Smooth muscle cell (in vitro differentiated cells): ENCODE measurements around the gene CCDC110. TPM values are rescaled to one million over a fixed set of nuclear protein-coding genes. Genes with fewer than 3 reads are reported as not detected.

Source experiments
- DNase-seq: peaks from one replicate; lab custom pipeline; 2025; ENCODE audit not compliant: unreplicated experiment; lab: John Stamatoyannopoulos, UW
- H2AFZ ChIP-seq: fragments of 200-600 bp; sonication (generic); 2 replicates; pipeline ENCODE4 v1.6.0; 2016; ENCODE audit warnings: antibody characterized with exemption, low read depth, mild to moderate bottlenecking
- H3F3A ChIP-seq: fragments of 200-600 bp; sonication (generic); 2 replicates; pipeline ENCODE4 v1.6.0; 2017; ENCODE audit warnings: antibody characterized with exemption, low read depth
- H3K27ac ChIP-seq: fragments of 200-600 bp; sonication (generic); 2 replicates; pipeline ENCODE4 v1.5.1; 2016; ENCODE audit warnings: low read depth, mild to moderate bottlenecking
- H3K27me3 ChIP-seq: fragments of 200-600 bp; sonication (generic); 2 replicates; pipeline ENCODE4 v1.6.1; 2016; ENCODE audit warnings: low read depth, mild to moderate bottlenecking
- H3K36me3 ChIP-seq: fragments of 200-600 bp; sonication (generic); 2 replicates; pipeline ENCODE4 v1.5.1; 2016; ENCODE audit warnings: low read depth
- H3K4me1 ChIP-seq: fragments of 200-600 bp; sonication (generic); 2 replicates; pipeline ENCODE4 v1.5.1; 2016; ENCODE audit warnings: low read depth
- H3K4me2 ChIP-seq: fragments of 200-600 bp; sonication (generic); 2 replicates; pipeline ENCODE4 v1.6.0; 2016; ENCODE audit warnings: mild to moderate bottlenecking
- H3K4me3 ChIP-seq: fragments of 200-600 bp; sonication (generic); 2 replicates; pipeline ENCODE4 v1.5.1; 2016; ENCODE audit warnings: mild to moderate bottlenecking
- H3K79me2 ChIP-seq: fragments of 200-600 bp; sonication (generic); 2 replicates; pipeline ENCODE4 v1.6.0; 2016; ENCODE audit warnings: low read depth, mild to moderate bottlenecking
- H3K9ac ChIP-seq: fragments of 200-600 bp; sonication (generic); 2 replicates; pipeline ENCODE4 v1.6.0; 2016; ENCODE audit warnings: low read depth
- H3K9me3 ChIP-seq: fragments of 200-600 bp; sonication (generic); replicated peaks from 2 replicates; pipeline ENCODE4 v1.5.1; 2016; ENCODE audit warnings: low read depth
- H4K20me1 ChIP-seq: fragments of 200-600 bp; sonication (generic); 2 replicates; pipeline ENCODE4 v1.6.0; 2016; ENCODE audit warnings: low read depth
- WGBS: methylation state at CpG from one replicate; pipeline ENCODE4 v1.1.7; 2016; ENCODE audit warnings: low lambda C conversion rate; 5-methylcytosine and 5-hydroxymethylcytosine counted together
- polyA plus RNA-seq: library from polyadenylated mRNA; unstranded; fragments of >200 nt; fragmentation: Nextera tagmentation; extraction: Ambion mirVana; gene quantifications from 2 replicates; pipeline ENCODE4 v1.2.1, GENCODE V29; 2016
- total RNA-seq: library from RNA; depleted of rRNA; stranded (reverse); fragments of >200 nt; gene quantifications from 2 replicates; pipeline ENCODE4 v1.2.3, GENCODE V29; 2014
- TF ChIP-seq, protein P1 (sequence below): fragments of 200-600 bp; sonication (generic); IDR thresholded peaks from 2 replicates; pipeline ENCODE4 v1.5.1; 2017; ENCODE audit warnings: borderline replicate concordance, mild to moderate bottlenecking, antibody characterized with exemption; ENCODE audit not compliant: insufficient read depth, poor library complexity, severe bottlenecking

CCDC110 gene
- total and polyA plus RNA-seq, 2 experiments from 2014 or later = 2.3 to 2.5 TPM

DNA sequence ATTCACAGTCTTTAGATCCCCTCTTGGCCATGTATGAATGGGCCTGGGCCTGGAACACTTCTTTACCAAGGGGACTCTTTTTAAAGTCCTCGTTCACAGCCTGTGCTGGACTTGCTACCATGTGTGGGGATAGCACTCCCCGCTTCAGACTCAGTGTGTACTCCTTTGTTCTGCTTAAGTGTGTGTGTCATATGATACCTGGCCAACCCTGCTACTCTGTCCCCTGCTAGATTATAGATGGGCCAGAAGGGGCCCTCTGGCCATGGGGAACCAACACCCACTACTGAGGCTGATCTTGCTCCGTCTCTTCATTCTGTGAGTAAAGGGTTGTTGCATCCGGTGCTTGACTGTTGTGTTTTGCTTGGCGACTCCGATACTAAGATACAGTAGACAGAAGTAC is 8.0 kb downstream of the CCDC110 start:
- 90% methylated on average over 6 of the region's 6 CpGs for WGBS
- no peak overlapping the region for H3K4me2 ChIP-seq
- no peaks in the 10 kb centered on the region for H3K27me3 ChIP-seq
- no peaks in the 10 kb centered on the region for H3K36me3 ChIP-seq
- DNase-seq = no peak
- H3K27ac ChIP-seq = no peak overlapping the region
- no peaks in the 10 kb centered on the region for H4K20me1 ChIP-seq
- no peak overlapping the region for H3K9ac ChIP-seq
- H3F3A ChIP-seq = no peaks in the 10 kb centered on the region
- TF ChIP-seq, protein P1, sequence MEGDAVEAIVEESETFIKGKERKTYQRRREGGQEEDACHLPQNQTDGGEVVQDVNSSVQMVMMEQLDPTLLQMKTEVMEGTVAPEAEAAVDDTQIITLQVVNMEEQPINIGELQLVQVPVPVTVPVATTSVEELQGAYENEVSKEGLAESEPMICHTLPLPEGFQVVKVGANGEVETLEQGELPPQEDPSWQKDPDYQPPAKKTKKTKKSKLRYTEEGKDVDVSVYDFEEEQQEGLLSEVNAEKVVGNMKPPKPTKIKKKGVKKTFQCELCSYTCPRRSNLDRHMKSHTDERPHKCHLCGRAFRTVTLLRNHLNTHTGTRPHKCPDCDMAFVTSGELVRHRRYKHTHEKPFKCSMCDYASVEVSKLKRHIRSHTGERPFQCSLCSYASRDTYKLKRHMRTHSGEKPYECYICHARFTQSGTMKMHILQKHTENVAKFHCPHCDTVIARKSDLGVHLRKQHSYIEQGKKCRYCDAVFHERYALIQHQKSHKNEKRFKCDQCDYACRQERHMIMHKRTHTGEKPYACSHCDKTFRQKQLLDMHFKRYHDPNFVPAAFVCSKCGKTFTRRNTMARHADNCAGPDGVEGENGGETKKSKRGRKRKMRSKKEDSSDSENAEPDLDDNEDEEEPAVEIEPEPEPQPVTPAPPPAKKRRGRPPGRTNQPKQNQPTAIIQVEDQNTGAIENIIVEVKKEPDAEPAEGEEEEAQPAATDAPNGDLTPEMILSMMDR = no peak
- no peaks in the 10 kb centered on the region for H3K9me3 ChIP-seq
- no peak overlapping the region for H2AFZ ChIP-seq
- no peaks in the 10 kb centered on the region for H3K4me1 ChIP-seq
- H3K4me3 ChIP-seq = no peak overlapping the region
- H3K79me2 ChIP-seq = no peaks in the 10 kb centered on the region

- Histone ChIP-seq H3K27me3 (no peaks in the 10 kb centered on the region), H3K4me2 (no peak overlapping the region), H3K4me3 (no peak overlapping the region), H2AFZ (no peak overlapping the region), H3F3A (no peaks in the 10 kb centered on the region), H3K36me3 (no peaks in the 10 kb centered on the region), H3K4me1 (no peaks in the 10 kb centered on the region), H3K27ac (no peak overlapping the region), H3K79me2 (no peaks in the 10 kb centered on the region), H3K9me3 (no peaks in the 10 kb centered on the region), H3K9ac (no peak overlapping the region), H4K20me1 (no peaks in the 10 kb centered on the region)
- no peak for DNase-seq
- TF ChIP-seq, protein P1 = no peak
- WGBS = 87% methylated on average over 8 of the region's 8 CpGs
Measured at GRCh38 chr4:185461565-185461964, 10.0 kb downstream of the CCDC110 start.

GRCh38 chr4:185457136-185457535 is 14.4 kb downstream of the CCDC110 start:
- Histone ChIP-seq H3K79me2 (no peaks in the 10 kb centered on the region), H4K20me1 (no peaks in the 10 kb centered on the region), H3K9ac (no peak overlapping the region), H3K27ac (no peak overlapping the region), H3K4me3 (no peak overlapping the region), H3F3A (no peaks in the 10 kb centered on the region), H3K27me3 (no peaks in the 10 kb centered on the region), H3K4me1 (no peaks in the 10 kb centered on the region), H3K9me3 (no peaks in the 10 kb centered on the region), H2AFZ (no peak overlapping the region), H3K36me3 (no peaks in the 10 kb centered on the region), H3K4me2 (no peak overlapping the region)
- TF ChIP-seq, protein P1 = no peak
- DNase-seq = no peak
- 53% methylated on average over 3 of the region's 3 CpGs for WGBS

DNA sequence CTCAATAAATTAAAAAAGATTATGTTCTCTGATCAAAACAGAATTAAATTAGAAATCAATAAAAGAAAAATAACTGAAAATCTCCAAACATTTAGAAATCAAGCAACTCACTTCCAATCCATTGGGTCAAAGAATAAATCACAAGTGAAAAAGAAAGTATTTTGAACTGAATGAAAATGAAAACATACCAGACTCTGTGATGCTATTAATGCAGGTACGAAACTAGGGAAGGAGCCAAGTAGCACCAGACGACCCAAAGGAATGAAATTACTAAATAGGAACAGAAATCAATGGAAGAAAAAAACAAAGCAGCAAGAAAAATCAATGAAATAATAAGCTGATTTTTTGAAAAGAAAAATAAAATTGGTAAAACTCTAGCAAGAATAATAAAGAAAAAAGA is 15.4 kb downstream of the CCDC110 start:
- WGBS = 47% methylated on average over 2 of the region's 2 CpGs
- Histone ChIP-seq H3K27me3 (no peaks in the 10 kb centered on the region), H4K20me1 (no peaks in the 10 kb centered on the region), H3K36me3 (no peaks in the 10 kb centered on the region), H3K79me2 (no peaks in the 10 kb centered on the region), H3K4me2 (no peak overlapping the region), H2AFZ (no peak overlapping the region), H3K4me3 (no peak overlapping the region), H3F3A (no peaks in the 10 kb centered on the region), H3K9ac (no peak overlapping the region), H3K4me1 (no peaks in the 10 kb centered on the region), H3K27ac (no peak overlapping the region), H3K9me3 (no peaks in the 10 kb centered on the region)
- TF ChIP-seq, protein P1 = no peak
- no peak for DNase-seq
